Measurements from ENCODE around the gene CPNE4.

- no peak for TF ChIP-seq POLR2A (IDR thresholded peaks at IDR 0.05; ENCODE audit: low read length)
- no peak for TF ChIP-seq GATA1 (IDR thresholded peaks at IDR 0.05; ENCODE audit: low read depth, low read length)
Measured at GRCh38 chr3:132083159-132083558, 48.3 kb upstream of the CPNE4 start.

All from erythroblast (primary cell).